HG03457 (cell line): Measurements from ENCODE around the gene PIPOX.

Experiments used
- ATAC-seq: cut with Tn5 transposase; IDR thresholded peaks from one replicate; pipeline ENCODE4 v1.9.1; 2021; ENCODE audit warnings: moderate number of reproducible peaks; ENCODE audit not compliant: unreplicated experiment

PIPOX gene, protein sequence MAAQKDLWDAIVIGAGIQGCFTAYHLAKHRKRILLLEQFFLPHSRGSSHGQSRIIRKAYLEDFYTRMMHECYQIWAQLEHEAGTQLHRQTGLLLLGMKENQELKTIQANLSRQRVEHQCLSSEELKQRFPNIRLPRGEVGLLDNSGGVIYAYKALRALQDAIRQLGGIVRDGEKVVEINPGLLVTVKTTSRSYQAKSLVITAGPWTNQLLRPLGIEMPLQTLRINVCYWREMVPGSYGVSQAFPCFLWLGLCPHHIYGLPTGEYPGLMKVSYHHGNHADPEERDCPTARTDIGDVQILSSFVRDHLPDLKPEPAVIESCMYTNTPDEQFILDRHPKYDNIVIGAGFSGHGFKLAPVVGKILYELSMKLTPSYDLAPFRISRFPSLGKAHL

DNA sequence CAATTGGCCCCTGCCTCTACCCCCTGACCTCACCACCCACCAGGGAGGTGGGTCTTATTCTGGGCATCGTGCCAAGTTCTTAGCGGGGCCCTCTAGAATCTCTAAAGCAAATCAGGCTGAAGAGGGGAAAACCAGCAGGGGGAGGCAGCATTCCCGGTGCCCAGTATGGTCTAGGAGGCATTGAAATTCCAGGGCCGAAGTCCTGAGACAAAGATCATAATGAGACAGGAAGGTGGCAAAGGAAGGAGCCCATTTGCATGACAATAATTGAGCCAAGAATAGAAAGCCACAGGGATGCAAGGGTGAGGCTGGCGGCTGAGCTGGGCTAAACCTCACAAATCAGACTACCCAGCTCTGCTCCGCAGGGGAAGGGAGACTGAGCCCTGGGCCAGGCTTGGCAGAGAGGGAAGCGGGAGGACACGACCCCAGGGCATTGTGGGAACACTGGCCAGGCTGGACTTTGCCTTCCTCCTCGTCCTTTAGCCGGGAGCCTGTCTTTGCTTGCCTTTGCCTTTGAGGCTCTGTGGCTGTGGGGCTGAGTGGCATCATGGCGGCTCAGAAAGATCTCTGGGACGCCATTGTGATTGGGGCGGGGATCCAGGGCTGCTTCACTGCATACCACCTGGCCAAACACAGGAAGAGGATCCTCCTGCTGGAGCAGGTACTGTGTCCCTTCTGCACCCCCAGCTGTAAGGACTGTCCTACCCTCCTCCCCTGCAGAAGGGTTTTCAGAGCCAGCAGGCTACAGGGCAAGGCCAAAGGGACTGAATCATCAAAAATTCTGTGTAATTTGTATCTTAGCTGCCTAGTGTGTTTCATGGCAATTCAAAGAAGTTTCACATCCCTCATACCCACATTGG is at the start of gene PIPOX:
Gene PIPOX (plus strand): TSS at position 463 of the 860 bp plus-strand sequence. CDS start 85 bp downstream, at position 548.
- ATAC-seq: no peak

DNA sequence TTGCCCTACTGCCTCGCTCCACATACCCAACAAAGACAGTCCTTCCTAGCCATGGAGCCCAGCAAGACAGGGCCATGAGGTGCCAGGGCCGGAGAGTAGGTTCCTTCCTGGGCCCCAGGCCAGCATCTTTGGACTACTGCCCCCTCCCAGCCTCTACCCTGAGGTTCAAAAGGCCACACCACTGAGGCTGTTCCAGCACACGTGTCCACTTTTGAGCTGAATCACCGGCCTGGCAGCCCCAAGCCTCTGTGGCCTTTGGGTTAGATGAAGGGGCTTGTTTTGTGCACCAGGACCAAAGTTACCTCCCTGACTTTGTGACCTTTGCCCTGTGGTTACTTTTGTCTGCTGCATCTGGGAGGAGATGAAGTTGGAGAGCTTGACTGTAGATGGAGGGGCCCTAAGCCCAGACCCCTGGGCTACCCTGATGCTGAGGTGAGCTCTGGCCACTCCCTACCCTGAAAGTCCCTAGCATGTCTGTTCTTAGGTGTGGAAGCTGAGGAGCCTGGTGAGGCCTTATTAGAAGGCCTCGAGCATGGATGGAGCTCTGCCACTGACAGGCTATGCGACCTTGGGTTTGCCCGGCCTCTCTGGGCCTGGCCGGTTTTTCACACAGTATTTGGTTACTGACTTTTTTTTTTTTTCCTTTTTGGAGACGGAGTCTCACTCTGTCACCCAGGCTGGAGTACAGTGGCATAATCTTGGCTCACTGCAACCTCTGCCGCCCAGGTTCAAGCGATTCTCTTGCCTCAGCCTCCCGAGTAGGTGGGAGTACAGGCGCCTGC is 49.1 kb upstream of the PIPOX start:
- no peak for ATAC-seq

DNA sequence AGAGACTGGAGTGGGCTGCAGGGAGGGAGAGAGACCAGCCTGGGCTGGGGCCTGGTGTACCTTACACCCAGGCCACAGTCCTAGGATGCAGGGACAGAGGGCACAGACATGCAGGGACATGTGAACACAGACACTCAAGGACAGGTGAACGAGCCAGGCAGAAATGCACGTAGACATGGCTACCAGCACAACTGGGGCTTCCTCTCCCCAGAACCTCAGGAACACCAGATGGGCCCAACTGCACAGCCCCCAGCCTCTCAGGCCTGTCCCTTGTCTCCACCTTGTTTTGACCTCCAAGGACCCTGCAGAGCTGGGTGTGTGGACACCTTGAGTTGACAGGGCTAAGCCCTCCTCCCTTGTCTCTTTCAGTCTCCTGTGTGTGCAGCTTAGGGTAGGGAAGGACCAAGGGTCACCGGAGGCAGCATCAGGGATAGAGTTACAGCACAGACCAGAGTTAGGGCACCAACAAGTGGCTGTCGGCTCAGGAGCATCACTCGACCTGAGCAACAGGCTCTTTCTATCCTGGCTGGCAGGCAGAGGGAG is 46.3 kb upstream of the PIPOX start:
- ATAC-seq: no peak

DNA sequence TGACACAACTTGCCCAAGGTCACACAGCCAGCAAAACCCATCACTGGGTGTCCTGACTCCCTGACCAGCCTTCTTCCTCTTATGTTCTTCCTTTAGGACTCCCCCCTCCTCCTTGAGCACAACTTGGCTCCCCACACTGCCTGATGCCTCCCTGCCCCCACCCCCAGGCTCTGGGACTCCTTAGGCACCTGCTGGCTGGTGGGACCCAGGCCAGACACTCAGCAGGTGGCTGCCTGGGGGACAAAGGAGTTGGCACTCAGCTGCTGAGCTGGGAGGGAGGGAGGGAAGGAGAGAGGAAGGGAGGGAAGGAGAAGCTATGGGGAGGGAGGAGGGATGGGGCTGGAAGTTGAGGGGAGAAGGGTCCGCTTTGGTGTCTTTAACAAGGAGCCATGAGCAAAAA is 45.1 kb upstream of the PIPOX start:
- no peak for ATAC-seq

DNA sequence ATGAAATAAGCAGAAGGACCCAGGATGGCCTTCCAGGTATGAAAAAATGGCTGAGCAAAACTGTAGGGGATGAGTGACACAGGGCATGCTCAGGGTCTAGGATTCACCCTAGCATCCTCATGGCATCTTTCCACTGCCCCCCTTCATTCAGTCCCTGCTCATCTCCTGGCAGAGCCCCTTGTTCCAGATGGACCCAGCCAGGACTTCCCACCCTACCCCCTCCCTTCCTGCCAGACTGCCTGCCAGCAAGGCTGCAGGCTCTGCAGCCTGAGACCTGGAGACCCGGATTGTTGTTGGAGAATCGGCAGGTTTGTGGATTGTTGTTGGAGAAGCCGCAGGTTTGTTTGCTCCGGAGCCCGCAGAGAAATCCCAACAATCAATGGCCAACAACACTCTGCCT is 43.7 kb upstream of the PIPOX start:
- no peak for ATAC-seq

DNA sequence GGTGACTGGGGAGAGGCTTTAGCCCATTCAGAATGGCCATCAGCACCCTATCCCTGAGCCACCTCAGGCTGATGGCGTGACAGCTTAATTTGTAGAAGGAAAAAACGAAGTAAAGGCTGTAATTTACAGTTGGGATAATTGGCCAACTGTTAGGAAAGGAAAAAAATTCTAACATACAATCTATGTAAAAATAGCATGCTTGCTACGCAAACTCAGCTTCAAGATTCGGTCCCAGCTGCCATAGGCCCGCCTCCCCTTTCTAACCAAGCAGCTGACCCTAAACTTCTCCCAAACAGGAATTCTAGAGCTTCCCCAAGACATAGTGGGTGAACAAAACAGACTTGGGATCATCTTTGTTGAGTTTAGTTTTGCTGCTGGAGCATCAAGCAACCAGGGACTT is 42.0 kb upstream of the PIPOX start:
- ATAC-seq: no peak

DNA sequence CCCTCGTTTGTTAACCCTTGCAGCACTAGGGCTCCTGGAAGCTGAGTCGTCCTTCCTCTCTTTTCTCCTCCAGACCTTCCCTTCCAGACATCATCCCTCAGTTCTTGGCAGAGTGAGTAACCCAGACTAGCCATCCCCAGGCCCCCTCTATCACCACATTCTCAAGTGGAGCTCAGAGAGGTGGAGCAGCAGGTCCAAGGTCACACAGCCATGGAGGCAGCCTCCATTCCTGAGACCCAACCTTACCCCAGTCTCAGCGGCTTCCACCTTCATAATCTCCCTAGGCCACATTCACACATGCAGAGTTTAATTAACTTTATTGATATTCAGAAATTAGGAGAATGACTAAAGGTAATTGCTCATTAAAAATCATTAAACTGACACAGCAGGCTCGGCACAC is 40.1 kb upstream of the PIPOX start:
- no peak for ATAC-seq

DNA sequence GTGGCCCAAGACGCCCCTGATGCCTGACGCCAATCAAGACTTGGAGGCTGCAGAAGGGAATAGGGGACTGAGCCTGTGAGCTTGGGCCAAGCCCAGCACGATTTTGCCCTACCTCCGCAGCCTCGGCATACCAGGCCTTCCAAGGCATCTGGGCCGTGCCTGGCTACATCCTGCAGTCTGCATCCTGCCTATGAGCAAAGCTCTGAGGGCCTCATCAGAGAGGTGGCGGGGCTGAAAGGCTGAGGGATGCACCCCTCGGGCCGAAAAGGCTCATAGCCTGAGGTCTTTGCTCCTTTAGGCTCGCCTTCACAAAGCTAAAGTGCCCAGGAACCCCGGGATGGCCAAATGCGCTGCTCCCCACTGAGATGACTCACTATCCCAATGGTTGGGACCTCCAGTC is 39.7 kb upstream of the PIPOX start:
- ATAC-seq: no peak

DNA sequence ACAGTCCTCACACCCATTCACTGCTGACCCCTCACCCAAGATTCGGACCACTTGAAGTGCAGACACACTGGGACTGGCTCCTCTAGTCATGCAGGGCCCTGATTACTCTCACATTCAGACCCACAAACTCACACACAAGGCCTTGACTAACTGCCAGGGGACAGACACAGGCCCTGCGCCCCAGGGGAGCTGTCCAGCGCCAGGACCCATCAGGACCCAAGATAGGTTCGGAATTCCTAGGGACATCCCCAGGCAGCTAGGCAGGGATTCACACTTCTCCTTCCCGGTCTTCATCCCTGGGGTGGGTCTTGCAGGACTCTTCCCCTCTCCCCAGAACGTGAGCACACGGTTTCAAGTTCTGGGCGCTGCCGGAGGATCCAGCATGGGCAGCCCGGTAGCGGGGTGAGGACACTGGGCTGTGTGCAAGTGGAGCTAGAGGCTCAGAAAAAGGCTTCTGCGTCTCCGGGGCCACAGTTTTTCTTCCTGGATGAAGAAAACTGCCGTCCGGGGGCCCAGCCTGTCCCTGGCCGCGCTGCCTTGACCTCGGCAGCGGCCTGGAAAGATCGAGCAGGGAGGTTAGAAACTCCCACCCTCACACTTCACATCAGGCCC is 38.8 kb upstream of the PIPOX start:
- ATAC-seq: no peak

DNA sequence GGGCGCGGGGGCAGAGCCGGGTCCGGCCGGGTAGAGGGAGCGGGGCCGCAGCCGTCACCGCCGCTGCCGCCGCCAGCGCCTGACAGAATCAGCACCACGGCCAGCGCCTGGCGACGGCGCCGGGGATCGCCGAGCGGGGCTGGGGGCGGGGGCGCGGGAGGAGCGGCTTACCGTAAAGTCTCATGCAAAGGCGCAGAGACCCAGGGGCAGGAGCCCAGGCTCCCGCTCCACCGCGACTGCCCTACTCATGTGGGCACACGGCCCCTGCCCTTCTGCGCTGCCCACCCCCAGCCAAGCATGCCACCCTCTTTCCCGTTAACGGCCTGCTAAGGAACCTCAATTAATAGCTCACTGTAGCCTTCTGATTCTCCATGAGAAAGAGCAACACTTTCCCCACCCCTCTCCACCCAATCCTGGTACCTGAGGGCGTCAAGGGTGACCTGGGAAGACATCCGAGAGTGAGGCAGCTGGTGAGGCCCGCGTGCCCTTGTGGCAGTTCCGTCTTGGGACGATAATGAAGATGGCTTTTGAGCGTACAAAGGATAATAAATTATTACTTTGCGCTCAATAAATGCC is 36.9 kb upstream of the PIPOX start, which contains the start of gene SEZ6:
Gene SEZ6 (minus strand): TSS at position 98 of the 576 bp plus-strand sequence. CDS start 164 bp downstream, outside the sequence.
- no peak for ATAC-seq

DNA sequence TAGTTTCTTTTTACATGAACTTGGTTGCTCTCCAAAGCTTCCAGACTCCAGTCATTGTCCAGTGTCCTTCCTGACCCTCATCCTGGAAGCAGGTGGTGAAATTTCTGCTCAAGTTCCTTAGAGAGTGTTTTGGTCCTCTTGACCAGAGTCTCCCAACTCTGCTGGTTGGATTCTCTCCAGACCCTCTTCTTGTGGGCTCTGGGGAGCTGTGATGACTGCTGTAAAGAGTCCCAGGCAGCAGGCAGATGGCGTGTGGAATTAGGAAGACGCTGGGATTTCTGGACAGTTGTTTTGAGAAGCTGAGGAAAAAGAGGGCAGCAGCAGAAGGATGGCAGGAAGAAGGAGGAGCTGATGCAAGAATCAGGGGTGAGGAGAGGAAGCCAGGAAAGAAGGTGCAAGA is 35.5 kb upstream of the PIPOX start:
- no peak for ATAC-seq

DNA sequence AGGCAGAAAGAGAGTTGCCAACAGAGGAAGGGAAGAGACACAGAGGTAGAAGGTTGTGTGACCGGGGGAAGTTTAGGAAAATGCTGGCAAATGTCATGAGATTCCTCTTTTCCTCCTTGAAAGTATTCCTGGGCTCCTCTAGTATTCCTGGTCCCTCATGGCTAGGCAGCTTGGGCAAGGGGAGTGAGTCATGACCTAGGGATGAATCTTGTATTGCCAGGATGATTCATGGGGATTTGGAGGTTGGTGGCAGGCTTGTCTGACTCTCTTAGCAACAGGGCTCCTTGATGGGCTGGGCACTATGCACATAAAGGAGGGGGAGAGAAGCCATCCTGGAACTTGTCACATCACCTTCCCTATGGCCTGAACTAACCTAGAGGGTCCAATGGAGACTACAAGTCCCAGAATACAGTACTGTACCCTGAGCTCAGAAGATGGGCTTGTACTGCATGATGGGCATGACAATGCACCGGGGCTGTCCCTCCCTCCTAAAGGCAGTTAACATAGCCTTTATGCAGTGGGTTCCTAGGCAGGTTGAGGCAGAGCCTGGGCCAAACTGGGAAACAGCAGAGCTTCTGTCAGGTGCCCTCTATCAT is 35.0 kb upstream of the PIPOX start:
- ATAC-seq: no peak

DNA sequence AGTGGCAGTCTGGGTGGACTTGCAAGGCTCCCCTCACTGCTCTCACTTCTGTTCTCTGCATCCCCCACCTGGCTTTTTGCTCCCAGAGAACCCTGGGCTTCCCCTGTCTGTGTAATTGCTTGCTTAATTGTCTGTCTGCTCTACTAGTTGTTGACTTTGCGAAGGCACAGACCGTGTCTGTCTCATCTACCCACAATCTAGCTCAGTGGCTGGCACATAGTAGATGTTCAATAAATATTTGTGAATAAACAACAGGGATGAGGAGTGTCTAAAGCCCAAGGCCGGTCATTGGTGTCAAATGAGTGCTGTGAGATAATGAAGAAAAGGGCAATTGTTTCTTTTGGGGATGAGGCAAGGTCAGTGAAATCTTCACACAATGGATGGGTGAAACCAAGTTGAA is 34.4 kb upstream of the PIPOX start:
- no peak for ATAC-seq

DNA sequence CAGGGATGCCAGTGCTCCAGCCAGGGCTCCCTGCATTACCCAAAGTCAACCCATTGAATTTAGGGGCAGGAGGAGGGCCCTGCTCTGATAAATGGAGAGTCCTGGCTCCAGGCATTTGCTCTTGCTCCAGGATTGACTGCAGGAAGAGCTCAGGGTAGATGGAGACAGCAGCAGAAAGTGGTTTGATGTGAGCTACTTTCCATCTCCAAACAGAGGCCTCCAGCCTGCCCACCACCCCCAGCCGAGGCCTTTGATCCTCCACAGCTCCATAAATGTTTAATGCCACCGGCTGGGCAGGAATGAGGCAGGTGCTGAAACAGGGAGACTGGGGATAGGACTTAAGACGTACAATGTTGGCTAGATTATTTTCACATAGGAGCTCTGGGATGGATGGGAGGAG is 32.8 kb upstream of the PIPOX start:
- ATAC-seq: no peak

DNA sequence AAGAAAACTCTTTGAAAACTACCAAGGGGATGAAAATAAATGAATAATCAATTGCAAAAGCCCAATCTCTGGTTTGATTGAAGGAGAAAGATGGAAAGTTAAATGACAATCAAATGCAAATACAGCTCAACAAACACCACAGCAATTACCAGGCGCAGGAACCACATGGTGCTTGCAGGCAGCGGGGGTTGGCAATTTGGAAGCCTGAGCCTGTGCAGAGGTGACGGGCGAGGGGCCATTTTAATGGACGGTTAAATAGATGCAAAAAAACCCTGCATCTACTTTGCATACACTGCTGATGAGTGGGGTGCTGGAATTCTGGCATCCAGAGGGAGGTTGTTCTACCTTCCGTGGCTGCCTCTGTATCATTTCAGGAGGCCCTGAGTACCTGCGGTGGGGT is 32.4 kb upstream of the PIPOX start:
- ATAC-seq: no peak

DNA sequence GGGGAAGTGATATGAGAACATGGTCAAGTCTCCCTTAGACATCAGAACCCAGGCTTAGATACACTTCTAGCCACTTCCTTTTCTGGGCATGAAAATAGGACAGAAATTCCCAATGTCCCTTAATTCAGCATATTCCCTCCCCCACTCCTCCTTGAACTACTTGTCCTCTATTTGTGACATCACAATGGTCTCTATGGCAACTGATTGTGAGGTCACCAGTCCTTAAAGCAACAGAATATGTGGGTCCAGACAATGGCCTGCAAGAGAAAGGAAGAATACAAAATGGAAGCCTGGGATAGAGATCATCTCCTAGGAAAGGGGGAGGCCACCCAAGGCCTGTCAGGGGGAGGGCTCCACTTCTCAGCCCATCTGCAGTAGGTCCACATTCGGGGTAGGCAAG is 30.4 kb upstream of the PIPOX start:
- ATAC-seq: no peak

DNA sequence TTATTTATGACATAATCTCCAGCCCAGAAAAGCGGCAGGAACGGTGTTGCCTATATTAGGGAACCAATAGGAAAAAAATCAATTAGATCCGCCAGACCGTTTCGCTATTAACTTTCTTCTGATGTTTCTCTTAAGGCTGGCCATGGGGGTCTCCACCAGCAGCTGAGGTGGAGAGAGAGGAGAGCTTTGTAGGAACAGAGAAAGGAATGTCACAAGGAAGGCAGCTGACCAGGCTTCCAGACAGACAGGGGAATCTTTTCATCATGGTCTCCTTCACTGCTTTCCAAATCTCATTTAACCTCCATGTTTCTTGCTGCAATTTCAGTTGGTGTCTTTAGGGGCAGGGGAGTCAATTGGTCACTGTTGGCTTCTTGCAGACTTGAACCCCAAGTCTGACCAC is 28.2 kb upstream of the PIPOX start:
- ATAC-seq: no peak

DNA sequence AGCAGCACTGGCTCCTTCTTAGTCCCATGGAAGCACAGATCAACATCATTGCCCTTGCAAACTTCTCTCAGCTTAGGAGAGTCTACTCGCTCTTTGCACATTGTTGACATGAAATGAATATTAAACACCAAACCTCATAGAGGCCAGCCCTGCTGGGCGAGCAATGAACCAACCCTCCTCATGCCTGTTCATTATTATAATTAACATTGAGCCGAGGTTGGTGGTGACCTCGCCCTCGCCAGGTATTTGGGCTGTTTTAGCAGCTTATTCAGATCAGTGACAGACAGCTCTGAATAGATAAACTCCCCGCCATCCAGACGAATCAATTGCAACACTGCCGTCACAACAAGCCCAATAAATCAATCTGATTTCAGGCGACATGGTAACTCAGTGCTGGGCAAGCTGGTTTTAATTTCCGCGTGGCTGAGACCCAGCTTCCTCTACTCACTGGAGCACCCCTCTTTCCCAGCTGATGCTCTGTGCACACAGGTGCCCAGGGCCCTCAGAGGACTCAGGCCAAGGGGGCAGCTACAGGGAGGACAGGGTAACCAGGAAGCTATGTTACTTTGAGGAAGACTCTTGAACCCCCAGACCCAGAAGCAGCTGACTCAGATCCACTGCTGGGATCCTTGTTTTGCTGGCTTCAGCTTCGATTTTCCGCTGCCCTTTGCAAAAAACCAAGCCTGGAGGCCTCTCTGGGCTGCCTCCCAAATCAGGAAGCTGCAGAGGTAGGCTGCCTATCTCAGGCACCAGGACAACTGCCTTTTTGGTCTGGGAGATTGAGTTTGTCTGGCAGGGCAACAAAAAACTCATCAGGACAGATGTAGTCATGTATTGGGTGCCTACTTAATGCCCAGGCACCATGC is 26.4 kb upstream of the PIPOX start:
- ATAC-seq: no peak
